ENCODE measurements around the gene EFCAB13.

EFCAB13 gene

GRCh38 chr17:47295037-47295873, 28.5 kb upstream of the EFCAB13 start:
- FAIRE-seq (no peak), DNase-seq (ENCODE audit: low spot score) (no peak)

GRCh38 chr17:47295874-47296255, 27.9 kb upstream of the EFCAB13 start:
- no peak for FAIRE-seq

GRCh38 chr17:47297661-47298400, 25.9 kb upstream of the EFCAB13 start:
- no peak for DNase-seq (ENCODE audit: low spot score)
- no peak for FAIRE-seq

More at GRCh38 chr17:47295874-47296255, 27.9 kb upstream of the EFCAB13 start:
- DNase-seq (ENCODE audit: low spot score) = no peak

- DNase-seq (ENCODE audit: low spot score) = no peak
- no peak for FAIRE-seq
Measured at GRCh38 chr17:47298712-47299111, 25.0 kb upstream of the EFCAB13 start.

- no peak for FAIRE-seq
- no peak for DNase-seq (ENCODE audit: low spot score)
Measured at GRCh38 chr17:47299239-47299910, 24.4 kb upstream of the EFCAB13 start.

GRCh38 chr17:47300718-47301117, 23.0 kb upstream of the EFCAB13 start:
- FAIRE-seq (no peak), DNase-seq (ENCODE audit: low spot score) (no peak)

- FAIRE-seq (no peak), DNase-seq (ENCODE audit: low spot score) (no peak)
Measured at GRCh38 chr17:47301161-47301560, 22.6 kb upstream of the EFCAB13 start.

GRCh38 chr17:47301831-47302230, 21.9 kb upstream of the EFCAB13 start:
- DNase-seq (ENCODE audit: low spot score) = no peak
- FAIRE-seq = no peak

GRCh38 chr17:47304186-47304585, 19.6 kb upstream of the EFCAB13 start:
- DNase-seq (ENCODE audit: low spot score) (no peak), FAIRE-seq (no peak)

GRCh38 chr17:47305302-47305923, 18.3 kb upstream of the EFCAB13 start:
- DNase-seq (ENCODE audit: low spot score) = peak; percentile 97
- peak; percentile 95 for FAIRE-seq

- DNase-seq (ENCODE audit: low spot score) = no peak
- FAIRE-seq = no peak
Measured at GRCh38 chr17:47310186-47310733, 13.5 kb upstream of the EFCAB13 start.

- DNase-seq (ENCODE audit: low spot score) (no peak), FAIRE-seq (no peak)
Measured at GRCh38 chr17:47311420-47311819, 12.3 kb upstream of the EFCAB13 start.

- FAIRE-seq (peak; percentile 88), DNase-seq (ENCODE audit: low spot score) (peak; percentile 90)
Measured at GRCh38 chr17:47315451-47316266, 8.1 kb upstream of the EFCAB13 start.

GRCh38 chr17:47316311-47316710, 7.4 kb upstream of the EFCAB13 start:
- DNase-seq (ENCODE audit: low spot score) (no peak), FAIRE-seq (no peak)

GRCh38 chr17:47317119-47317518, 6.6 kb upstream of the EFCAB13 start:
- no peak for FAIRE-seq
- no peak for DNase-seq (ENCODE audit: low spot score)

GRCh38 chr17:47318197-47318918, 5.4 kb upstream of the EFCAB13 start:
- no peak for FAIRE-seq
- no peak for DNase-seq (ENCODE audit: low spot score)

GRCh38 chr17:47320879-47321502, 2.8 kb upstream of the EFCAB13 start:
- FAIRE-seq = no peak
- DNase-seq (ENCODE audit: low spot score) = no peak

GRCh38 chr17:47324224-47325020, 667 bp downstream of the EFCAB13 start:
- FAIRE-seq (no peak), DNase-seq (ENCODE audit: low spot score) (peak; percentile 39)

All from RCC 7860 (cell line).